NCI-H1092 treated with DMSO at 0.1 percent for 48 hours (cell line): ENCODE measurements around the gene INHBB.
"Not testable (repeated sequence)": the region's sequence is repeated elsewhere in the genome, so short reads cannot be mapped to it uniquely, and the experiment has no call there.

ENCODE experiments used
- DNase-seq: peaks from one replicate; lab custom pipeline; 2025; lab: John Stamatoyannopoulos, UW

INHBB gene

GRCh38 chr2:120316528-120317179, 29.3 kb upstream of the INHBB start:
- no peak for DNase-seq

GRCh38 chr2:120317180-120317533, 28.8 kb upstream of the INHBB start:
- no peak for DNase-seq

DNA sequence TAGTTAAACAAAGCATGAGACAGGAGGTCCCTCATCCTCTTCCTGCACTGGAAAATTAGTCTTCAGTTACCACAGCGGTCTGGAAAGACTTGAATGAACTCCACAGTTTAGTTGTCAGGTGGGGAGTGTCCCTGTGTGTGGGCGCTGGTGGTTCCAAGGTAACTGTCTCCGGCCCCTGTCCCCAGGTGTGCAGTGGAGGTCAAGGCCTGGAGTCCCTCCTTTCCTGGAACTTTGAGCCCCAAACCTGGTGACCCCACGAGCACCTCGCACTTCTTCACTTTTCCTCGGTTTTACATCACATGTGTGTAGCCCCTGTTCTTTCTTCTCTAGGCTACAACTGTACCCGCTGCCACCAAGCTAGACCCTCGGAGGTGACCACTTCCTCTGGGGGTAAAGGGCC, 28.0 kb upstream of the INHBB start:
- DNase-seq = no peak

GRCh38 chr2:120318626-120319025, 27.3 kb upstream of the INHBB start:
- DNase-seq = no peak

DNA sequence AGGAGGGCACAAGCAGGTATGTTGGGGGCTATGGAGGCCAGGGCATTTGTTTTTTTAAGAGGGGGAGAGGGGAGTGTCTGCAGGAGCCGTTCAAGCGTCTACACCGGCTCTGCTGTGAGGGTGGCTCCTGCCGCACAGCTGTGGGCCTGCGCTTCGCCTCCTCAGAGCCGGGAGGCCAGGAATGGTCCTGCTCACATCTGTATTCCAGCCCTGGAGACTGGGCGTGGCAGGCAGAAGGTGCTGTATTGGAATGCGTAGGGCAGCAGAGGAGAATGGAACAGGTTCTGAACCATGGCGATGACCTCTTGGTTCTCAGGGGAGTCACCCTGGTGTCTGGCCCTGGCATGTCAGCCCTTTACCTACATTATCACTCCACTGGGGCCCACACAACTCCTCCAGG, 26.8 kb upstream of the INHBB start:
- DNase-seq = no peak

GRCh38 chr2:120319686-120320317, 26.1 kb upstream of the INHBB start:
- DNase-seq = no peak

GRCh38 chr2:120320318-120320851, 25.6 kb upstream of the INHBB start:
- DNase-seq = no peak

GRCh38 chr2:120320887-120321556, 24.9 kb upstream of the INHBB start:
- not testable (repeated sequence) for DNase-seq

- DNase-seq = no peak
Measured at GRCh38 chr2:120321721-120322284, 24.1 kb upstream of the INHBB start.

GRCh38 chr2:120322329-120322728, 23.6 kb upstream of the INHBB start:
- no peak for DNase-seq

DNA sequence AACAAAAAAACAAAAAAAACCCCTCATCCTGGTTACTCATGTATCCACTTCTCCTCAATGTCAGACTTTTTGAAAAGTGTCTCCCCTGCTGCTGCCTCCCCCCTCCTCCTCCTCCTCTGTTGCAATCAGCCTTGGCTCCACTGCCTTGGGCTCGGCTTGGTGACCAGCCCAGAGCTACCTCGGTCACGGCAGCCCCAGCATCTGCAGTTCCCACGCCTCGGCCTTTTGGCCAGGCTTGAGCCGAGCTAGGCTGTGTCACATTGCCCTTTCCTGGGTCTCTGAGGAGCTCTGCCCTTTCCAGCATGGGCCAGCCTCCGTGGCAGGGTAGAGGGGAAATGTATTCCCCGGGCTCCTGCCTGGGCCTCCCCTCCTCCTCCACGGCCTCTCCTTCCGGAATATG, 22.7 kb upstream of the INHBB start:
- DNase-seq = no peak

DNA sequence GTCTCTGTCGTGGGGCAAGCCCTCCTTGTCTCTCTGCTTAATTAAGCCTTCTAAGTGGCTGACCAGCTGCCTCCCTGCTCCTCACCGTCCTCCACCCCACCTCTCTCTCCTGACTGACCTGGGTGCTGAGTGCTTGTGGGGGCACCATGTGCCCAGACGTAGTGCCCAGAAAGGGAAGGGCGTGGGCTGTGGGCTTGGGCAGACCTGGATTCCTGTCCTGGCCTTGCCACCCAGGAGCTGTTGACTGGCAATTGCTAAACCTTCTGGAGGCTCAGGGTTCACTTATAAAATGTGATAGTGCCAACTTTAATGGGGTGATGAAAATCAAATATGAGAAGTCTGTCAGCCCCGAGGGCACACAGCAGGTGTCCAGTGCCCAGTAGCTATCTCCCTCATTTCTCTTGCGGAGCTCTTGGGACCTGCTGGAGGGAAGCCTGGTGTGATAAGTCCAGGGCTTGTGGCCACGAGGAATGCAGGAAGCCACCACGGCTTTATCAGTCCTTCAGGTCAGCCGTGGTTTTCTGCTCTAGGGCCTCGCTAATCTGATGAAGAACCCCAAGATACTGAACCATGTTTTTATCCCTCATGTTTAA, 22.0 kb upstream of the INHBB start:
- no peak for DNase-seq

- DNase-seq = no peak
Measured at GRCh38 chr2:120324933-120325332, 21.0 kb upstream of the INHBB start.

GRCh38 chr2:120326066-120326465, 19.9 kb upstream of the INHBB start:
- DNase-seq = no peak

GRCh38 chr2:120330946-120331822, 14.8 kb upstream of the INHBB start:
- DNase-seq = no peak

DNA sequence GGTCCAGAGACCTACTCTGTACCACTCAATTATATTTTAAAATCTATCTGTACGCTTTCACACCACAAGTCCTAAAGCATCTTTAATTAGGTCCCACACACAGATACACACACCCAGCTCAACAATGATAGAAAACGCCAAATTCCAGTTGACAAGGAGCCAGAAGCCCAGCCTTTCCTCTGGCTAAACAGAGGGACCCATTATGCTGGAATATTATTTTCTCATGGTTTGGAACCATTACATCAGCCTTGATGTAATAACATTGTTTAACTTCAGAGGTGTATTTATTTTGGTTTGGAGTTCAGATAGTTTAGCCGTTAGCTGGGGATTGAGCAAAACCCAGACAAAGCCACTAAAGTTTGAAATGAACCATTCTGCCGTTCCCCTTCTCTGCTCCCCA, 14.0 kb upstream of the INHBB start:
- DNase-seq = no peak

DNA sequence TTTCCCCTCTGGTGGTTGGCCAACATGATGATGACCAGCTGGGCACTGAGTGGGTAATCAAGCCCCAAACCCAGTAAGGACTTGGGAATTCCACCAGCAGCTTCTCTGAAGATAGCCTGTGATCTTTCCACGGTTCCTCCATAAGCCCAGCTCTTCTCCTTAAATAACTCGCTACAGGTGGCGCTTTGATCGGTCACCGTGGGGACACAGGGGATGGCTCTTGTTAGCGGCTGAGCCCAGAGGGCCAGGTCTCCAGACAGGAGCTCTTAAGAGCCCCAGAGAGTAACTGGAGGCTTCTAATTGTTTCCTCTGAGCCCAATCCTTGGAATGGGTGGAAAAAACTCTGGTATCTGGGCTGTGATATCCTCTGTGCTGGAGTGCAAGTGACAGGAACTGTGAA, 13.6 kb upstream of the INHBB start:
- DNase-seq = no peak

- no peak for DNase-seq
Measured at GRCh38 chr2:120334068-120334467, 11.9 kb upstream of the INHBB start.

- DNase-seq = no peak
Measured at GRCh38 chr2:120336749-120337148, 9.2 kb upstream of the INHBB start.

- no peak for DNase-seq
Measured at GRCh38 chr2:120338015-120338414, 7.9 kb upstream of the INHBB start.

DNA sequence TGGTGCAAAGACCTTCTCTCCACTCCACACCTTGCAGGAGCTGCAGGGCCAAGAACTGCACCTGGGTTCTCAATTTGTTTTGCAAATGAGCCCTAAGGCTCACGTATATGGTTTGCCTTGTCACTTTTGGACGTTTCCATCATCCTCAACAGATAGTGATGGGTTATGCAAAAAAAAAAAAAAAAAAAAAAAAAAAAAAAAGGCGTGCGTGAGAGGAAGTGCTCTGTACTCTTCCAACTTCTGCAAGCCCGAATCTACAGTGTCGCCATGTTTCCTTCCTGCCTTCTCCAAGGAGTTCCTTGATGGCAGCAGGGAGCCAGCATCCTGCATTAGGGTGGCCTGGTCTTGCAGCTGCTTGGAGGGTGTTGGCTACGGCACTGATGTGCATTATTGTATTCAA, 4.0 kb upstream of the INHBB start:
- DNase-seq = no peak

GRCh38 chr2:120342446-120342845, 3.5 kb upstream of the INHBB start:
- no peak for DNase-seq
